ENCODE measurements around the gene ZBTB5. TPM values are rescaled to one million over a fixed set of nuclear protein-coding genes. Genes with fewer than 3 reads are reported as not detected.

The ZBTB5 gene
- total and polyA plus RNA-seq, 2 of the 13 experiments (the other 11 are each of a cell fraction or from before 2014, with no cell fraction given), result 12.5 to 20.5 TPM

DNA sequence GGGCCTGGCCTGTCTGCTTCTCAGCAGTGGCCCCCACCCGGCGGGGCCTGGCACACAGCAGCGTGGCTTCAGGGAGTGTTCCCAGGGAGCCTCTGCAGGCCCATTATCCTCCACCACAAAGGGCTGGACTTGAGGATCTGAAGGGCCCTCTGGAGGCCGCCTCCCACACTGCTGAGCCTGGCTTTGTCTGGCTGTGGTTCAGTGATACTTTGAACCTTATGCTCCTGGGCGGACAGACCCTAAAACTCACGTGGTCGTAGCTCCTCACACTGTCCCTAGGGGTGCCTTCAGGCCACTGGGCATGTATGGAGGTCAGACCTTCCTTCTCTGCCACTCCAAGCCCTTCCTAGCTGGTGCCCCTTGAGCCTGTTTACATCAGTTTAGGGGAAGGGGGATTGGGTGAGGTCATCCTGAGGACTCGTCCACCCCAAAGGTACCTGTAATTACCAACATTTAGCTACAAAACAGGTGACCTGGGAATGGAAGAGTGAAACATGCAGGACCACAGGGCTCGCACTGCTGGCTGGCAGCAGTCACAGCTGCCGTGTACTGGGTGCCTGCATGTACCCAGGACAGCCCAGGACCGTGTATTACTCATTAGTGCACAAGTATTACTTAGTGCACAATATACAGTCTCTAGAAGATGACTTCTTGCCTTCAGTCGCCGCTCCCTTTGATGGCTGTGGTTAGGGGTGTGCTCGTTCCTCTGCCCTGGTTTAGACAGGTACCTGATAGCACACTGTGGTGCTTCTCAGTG is 34.2 kb downstream of the ZBTB5 start (continued):
- TF ChIP-seq SIX1 (CRISPR knock-in tag; IDR thresholded peaks at IDR 0.05; ENCODE audit: borderline replicate concordance) (no peak), MYNN (CRISPR knock-in tag; IDR thresholded peaks at IDR 0.05; ENCODE audit: low read depth) (no peak), ZNF773 (CRISPR knock-in tag; IDR thresholded peaks at IDR 0.05; ENCODE audit: borderline replicate concordance) (no peak), ZFP41 (CRISPR knock-in tag; IDR thresholded peaks at IDR 0.05; ENCODE audit: borderline replicate concordance) (no peak), SRSF9 (IDR thresholded peaks at IDR 0.05; ENCODE audit: borderline replicate concordance, insufficient read depth, low read depth, low read length, poor library complexity, severe bottlenecking) (no peak), ZNF138 (CRISPR knock-in tag; IDR thresholded peaks at IDR 0.05; ENCODE audit: low read depth) (no peak), HNF4G (IDR thresholded peaks at IDR 0.05; ENCODE audit: borderline replicate concordance, low read depth, low read length) (peak; percentile 81), HNF4G (CRISPR knock-in tag; IDR thresholded peaks at IDR 0.05; ENCODE audit: borderline replicate concordance, low read depth) (peak; percentile 82; the same call in 1 of the 2 replicates), SRSF4 (IDR thresholded peaks at IDR 0.05; ENCODE audit: low read depth, low read length, poor library complexity, severe bottlenecking) (no peak), PHF20 (CRISPR knock-in tag; IDR thresholded peaks at IDR 0.05) (no peak), SRSF1 (optimal IDR thresholded peaks at IDR 0.05; ENCODE audit: low read depth, low read length) (peak; percentile 51), ZNF724P (CRISPR knock-in tag; IDR thresholded peaks at IDR 0.05; ENCODE audit: borderline replicate concordance) (0 out of 2 replicates have a peak, but pooled peaks have one; percentile 67), JUN (CRISPR knock-in tag; IDR thresholded peaks at IDR 0.05) (no peak), ZSCAN31 (CRISPR knock-in tag; IDR thresholded peaks at IDR 0.05; ENCODE audit: low read depth) (no peak)
- TF ChIP-seq, protein P1, sequence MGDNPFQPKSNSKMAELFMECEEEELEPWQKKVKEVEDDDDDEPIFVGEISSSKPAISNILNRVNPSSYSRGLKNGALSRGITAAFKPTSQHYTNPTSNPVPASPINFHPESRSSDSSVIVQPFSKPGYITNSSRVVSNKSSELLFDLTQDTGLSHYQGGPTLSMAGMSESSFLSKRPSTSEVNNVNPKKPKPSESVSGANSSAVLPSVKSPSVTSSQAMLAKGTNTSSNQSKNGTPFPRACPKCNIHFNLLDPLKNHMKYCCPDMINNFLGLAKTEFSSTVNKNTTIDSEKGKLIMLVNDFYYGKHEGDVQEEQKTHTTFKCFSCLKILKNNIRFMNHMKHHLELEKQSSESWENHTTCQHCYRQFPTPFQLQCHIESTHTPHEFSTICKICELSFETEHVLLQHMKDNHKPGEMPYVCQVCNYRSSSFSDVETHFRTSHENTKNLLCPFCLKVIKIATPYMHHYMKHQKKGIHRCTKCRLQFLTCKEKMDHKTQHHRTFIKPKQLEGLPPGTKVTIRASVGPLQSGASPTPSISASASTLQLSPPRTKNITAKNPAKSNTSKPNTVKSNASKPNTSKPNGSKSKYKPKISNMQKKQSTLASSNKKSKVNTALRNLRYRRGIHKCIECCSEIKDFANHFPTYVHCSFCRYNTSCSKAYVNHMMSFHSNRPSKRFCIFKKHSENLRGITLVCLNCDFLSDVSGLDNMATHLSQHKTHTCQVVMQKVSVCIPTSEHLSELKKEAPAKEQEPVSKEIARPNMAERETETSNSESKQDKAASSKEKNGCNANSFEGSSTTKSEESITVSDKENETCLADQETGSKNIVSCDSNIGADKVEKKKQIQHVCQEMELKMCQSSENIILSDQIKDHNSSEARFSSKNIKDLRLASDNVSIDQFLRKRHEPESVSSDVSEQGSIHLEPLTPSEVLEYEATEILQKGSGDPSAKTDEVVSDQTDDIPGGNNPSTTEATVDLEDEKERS (CRISPR knock-in tag; IDR thresholded peaks at IDR 0.05), result 0 out of 2 replicates have a peak, but pooled peaks have one; percentile 51
- TF ChIP-seq, protein P2, sequence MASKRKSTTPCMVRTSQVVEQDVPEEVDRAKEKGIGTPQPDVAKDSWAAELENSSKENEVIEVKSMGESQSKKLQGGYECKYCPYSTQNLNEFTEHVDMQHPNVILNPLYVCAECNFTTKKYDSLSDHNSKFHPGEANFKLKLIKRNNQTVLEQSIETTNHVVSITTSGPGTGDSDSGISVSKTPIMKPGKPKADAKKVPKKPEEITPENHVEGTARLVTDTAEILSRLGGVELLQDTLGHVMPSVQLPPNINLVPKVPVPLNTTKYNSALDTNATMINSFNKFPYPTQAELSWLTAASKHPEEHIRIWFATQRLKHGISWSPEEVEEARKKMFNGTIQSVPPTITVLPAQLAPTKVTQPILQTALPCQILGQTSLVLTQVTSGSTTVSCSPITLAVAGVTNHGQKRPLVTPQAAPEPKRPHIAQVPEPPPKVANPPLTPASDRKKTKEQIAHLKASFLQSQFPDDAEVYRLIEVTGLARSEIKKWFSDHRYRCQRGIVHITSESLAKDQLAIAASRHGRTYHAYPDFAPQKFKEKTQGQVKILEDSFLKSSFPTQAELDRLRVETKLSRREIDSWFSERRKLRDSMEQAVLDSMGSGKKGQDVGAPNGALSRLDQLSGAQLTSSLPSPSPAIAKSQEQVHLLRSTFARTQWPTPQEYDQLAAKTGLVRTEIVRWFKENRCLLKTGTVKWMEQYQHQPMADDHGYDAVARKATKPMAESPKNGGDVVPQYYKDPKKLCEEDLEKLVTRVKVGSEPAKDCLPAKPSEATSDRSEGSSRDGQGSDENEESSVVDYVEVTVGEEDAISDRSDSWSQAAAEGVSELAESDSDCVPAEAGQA (IDR thresholded peaks at IDR 0.05; ENCODE audit: low read depth), result no peak
- TF ChIP-seq, protein P2 (CRISPR knock-in tag; IDR thresholded peaks at IDR 0.05; ENCODE audit: borderline replicate concordance), result no peak

All from HepG2 (cell line).